HG03064 (cell line): ENCODE results near the gene SEPTIN8.

Experiments
- ATAC-seq: cut with Tn5 transposase; IDR thresholded peaks from one replicate; pipeline ENCODE4 v1.9.1; 2021; ENCODE audit warnings: low read depth; ENCODE audit not compliant: unreplicated experiment

The SEPTIN8 gene

DNA sequence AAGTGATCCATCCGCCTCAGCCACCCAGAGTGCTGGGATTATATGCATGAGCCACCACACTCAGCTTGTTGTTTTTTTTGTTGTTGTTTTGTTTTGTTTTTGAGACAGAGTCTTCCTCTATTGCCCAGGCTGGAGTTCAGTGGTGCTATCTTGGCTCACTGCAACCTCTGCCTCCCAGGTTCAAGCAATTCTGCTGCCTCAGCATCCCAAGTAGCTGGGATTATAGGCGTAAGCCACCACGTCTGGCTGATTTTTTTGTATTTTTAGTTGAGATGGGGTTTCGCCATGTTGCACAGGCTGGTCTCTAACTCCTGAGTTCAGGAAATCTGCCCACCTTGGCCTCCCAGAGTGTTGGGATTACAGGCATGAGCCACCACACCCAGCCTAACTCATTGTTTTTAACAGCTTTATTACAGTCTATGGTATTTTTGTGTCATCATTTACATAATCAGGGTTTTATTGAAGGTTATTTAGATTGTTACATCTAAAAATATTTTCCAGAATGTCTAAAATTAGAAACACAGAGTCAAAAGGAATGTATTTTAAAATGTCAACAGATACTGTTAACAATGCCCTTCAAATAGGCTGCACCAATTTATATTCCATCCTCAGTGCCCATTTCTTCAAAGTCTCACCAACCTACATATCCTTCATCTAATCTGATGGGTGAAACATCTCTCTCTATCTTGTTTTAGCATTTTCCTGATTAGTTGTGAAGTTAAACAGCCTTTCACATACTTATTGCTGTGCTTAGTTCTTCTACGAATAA is 58.3 kb downstream of the SEPTIN8 start:
- no peak for ATAC-seq

DNA sequence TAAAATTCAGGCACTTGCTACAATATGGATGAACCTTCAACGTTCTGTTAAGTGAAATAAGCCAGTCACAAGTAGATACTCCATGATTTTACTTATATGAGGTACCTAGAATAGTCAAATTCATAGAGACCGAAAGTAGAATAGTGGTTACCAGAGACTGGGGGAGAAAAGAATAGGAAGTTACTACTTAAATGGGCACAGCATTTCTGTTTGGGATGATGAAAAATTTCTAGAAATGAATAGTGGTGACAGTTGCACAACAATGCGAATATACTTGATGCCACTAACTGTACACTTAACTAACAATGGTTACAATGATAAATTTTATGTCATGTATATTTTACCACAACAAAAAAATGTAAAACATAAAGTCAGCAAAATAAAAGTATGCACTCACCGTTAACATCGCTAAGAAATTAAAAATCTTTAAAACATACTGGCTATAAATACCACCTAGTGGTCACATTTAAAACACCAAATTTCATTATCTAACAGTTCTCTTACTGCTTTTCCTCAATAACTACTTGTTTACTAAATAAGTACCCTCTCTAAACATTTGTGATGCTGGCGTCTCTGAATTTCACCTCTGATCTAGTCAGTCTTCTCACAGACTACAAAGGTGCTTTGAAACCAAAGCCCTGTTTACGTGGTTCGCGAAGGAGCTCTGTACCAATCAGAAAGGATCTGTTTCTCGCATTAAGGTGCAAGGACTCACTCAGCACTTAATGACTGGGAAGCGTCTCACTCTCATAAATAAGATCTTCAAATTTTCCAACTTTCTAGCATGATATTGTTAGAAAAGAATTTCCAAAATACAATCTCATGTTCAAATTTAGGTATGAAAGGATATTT is 62.4 kb downstream of the SEPTIN8 start:
- no peak for ATAC-seq

DNA sequence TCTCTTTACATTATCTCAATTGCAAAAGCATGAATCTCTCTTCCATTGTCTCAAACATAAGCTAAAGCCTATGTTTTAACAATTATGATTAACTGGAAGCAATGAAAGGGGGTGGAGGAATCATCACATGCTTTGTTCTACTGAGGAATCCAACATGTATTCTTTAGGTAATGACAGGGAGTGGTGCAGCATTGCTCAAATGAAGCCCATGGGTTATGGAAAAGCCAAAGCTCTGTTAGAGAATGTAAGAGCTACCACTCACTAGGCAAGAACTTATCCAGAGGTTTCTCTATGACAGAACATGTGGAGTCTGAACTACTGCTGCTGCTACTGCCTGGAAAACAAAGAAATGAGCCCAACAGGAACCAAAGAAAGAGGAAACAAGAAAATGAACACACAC is 68.4 kb downstream of the SEPTIN8 start:
- no peak for ATAC-seq

DNA sequence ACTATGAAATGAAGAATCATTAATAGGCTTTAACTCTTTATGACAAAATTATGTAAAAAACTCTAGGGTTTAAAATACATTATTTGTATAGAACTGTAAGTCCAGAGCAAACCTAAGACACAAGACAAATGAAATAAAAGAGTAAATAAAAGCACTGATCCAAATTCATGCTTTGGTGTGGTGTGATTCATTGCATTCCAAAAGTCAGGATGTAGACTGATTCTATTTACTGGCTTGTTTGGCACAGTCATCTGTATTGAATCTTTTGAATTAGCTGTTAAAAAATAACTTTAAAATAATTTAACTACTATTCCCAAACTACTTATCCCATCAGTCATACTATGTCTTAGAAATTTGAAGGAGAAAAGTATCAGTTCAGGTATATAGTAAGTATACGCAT is 72.2 kb downstream of the SEPTIN8 start:
- ATAC-seq: no peak
